ENCODE results near the gene TRDN.

DNA sequence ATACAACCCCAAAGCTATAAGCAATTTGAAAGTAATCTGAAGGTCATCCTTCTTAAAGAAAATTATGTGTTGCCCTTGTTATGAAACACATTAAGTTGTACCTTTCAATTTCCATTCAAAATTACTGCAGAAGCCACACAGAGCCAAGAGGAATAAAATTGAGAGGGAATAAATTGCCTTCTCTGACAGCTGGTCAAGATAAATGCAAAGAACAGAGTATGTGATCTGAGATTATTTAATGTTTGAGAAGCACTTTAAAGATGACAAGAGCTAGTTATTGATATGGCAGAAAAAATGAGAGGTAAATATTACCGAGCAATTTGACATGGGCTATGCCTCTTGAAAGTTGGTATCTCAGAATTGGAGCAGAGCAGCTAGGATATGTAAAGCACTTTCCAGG lies 61.6 kb downstream of the TRDN start:
- TF ChIP-seq, protein P1, sequence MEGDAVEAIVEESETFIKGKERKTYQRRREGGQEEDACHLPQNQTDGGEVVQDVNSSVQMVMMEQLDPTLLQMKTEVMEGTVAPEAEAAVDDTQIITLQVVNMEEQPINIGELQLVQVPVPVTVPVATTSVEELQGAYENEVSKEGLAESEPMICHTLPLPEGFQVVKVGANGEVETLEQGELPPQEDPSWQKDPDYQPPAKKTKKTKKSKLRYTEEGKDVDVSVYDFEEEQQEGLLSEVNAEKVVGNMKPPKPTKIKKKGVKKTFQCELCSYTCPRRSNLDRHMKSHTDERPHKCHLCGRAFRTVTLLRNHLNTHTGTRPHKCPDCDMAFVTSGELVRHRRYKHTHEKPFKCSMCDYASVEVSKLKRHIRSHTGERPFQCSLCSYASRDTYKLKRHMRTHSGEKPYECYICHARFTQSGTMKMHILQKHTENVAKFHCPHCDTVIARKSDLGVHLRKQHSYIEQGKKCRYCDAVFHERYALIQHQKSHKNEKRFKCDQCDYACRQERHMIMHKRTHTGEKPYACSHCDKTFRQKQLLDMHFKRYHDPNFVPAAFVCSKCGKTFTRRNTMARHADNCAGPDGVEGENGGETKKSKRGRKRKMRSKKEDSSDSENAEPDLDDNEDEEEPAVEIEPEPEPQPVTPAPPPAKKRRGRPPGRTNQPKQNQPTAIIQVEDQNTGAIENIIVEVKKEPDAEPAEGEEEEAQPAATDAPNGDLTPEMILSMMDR (IDR thresholded peaks at IDR 0.05; ENCODE audit: low read depth, low read length, poor library complexity, severe bottlenecking), result no peak
- TF ChIP-seq EZH2phosphoT487 (IDR thresholded peaks at IDR 0.05; ENCODE audit: borderline replicate concordance, low read length), result no peak

All from DOHH2 (cell line).